Effector CD4-positive, alpha-beta T cell (primary cell): ENCODE results near the gene NQO1.

Source experiments
- DNase-seq: peaks from one replicate; pipeline ENCODE4 v3.0.0-alpha.2; 2020

The NQO1 gene

DNA sequence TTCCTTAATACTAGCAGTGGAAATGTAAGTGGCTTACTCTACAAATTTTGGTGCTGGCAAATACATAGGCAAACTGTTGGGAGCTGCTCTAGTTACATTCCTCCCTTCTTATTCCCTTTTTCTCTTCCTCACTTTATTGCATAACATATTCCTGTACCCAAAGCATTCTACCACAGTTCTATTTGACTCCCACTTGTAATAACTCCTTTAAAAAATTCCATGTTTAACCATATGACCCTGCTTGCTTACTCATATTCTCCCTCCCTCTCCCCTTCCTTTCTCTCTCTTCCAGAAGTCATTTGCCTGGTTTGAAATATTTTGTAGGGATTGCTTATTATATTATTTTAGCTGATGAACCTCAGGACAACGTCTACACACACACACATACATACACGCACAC lies 22.7 kb downstream of the NQO1 start:
- DNase-seq, result no peak

- no peak for DNase-seq
Measured at GRCh38 chr16:69701866-69702265, 24.5 kb downstream of the NQO1 start.

DNA sequence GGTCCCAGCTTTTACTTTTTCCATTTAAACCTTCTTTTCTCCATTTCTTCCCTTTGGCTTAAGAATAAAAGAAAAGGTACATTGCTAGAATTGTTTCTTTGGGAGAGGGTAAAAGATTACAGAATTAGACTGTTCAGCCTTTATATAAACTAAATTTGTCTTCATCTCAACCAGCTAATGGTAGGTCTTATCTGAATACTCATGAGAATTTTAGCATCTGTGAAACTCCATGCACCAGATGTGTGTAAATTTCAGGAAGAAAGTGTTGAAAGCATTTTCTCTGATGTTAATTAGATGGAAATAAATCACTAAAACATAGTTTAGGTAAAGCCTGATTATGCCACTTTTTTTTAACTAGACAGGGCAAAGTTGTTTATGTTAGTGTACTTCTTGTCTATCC lies 24.9 kb downstream of the NQO1 start:
- DNase-seq, result no peak

DNA sequence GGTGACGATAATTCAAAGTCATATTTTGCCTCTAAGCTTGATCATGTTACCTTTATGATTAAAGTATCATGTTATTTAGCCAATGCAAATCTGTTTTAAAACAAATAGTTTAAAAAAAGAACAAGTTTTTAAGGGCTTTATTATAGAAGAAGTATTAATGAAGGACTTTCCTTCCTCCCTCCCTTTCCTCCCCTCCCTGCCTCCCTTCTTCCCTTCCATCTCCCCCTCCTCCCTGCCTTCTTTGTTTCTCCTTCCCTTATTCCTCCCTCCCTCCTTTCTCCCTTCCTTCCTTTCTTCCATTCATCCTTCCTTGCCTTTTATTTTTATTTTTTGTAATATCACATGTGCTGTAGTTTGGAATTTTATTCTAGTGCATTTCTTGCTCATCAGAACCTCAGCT lies 26.4 kb downstream of the NQO1 start:
- no peak for DNase-seq

GRCh38 chr16:69698404-69698803 lies 28.0 kb downstream of the NQO1 start:
- no peak for DNase-seq

GRCh38 chr16:69693916-69694315 lies 32.4 kb downstream of the NQO1 start:
- DNase-seq, result no peak

DNA sequence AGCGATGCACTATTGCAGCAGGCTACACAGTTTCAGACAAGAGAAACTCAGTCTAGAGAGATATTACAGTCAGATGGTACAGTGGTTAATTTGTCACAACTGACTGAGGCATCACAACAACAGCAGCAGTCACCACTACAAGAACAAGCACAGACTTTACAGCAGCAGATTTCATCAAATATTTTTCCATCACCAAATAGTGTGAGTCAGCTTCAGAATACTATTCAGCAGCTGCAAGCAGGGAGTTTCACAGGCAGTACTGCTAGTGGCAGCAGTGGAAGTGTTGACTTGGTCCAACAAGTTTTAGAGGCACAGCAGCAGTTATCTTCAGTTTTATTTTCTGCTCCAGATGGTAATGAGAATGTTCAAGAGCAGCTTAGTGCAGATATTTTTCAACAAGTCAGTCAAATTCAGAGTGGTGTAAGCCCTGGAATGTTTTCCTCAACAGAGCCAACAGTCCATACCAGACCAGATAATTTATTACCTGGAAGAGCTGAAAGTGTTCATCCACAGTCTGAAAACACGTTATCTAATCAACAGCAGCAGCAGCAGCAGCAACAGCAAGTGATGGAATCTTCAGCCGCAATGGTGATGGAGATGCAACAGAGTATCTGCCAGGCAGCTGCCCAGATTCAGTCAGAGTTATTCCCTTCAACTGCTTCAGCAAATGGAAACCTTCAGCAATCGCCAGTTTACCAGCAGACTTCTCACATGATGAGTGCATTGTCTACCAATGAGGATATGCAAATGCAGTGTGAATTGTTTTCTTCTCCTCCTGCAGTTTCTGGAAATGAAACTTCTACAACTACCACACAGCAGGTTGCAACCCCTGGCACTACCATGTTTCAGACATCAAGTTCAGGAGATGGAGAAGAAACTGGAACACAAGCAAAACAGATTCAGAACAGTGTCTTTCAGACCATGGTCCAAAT lies 34.1 kb downstream of the NQO1 start:
- no peak for DNase-seq

DNA sequence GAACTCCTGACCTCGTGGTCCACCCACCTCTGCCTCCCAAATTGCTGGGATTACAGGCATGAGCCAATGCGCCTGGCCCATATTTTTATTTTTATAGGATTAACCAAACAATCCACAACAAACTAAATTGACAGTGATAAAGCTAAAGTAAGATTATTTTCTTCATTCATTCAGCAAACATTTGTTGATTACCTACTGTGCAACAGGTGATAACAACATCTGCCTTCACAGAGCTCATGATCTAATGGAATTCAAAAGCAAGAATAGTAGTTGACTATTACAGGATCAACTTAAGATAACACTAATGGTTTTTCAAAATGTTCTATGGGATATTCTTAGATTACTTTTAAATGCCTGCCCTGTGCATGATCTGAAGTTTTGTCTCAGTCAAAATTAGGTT lies 37.8 kb downstream of the NQO1 start:
- no peak for DNase-seq

GRCh38 chr16:69680358-69680757 lies 46.0 kb downstream of the NQO1 start:
- no peak for DNase-seq

- DNase-seq, result no peak
Measured at GRCh38 chr16:69672998-69673713, 53.2 kb downstream of the NQO1 start.

DNA sequence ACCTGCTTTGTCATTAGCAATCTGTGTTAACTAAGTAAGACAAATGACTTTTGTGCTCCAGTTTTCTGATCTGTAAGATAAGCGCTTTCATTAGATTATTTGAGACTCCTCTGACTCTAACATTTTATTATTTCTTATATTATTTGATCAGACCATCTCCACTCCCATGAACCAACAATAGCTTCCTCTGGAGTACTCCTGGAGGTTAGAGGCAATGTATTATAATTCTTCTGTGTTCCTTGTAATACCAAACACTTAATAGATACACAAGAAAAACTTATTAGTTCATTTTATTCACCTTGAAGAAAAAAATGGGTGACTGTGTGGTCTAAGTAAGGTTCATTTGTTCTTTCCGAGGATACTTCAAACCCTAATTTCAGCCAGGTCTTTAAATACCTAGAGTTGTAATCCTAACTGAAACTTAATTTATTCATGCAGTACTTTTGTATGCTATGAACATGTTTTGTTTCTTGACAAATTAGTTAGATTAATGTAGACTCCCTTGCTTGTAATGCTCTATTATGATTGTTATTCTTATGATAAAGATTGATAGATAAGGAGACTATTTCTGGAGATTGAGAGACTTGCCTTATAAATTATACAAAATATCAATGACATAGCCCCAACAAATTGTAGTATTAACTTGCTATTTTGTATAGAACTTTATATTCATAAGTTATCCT lies 53.9 kb downstream of the NQO1 start:
- DNase-seq, result no peak

GRCh38 chr16:69669577-69669976 lies 56.8 kb downstream of the NQO1 start:
- DNase-seq, result no peak

DNA sequence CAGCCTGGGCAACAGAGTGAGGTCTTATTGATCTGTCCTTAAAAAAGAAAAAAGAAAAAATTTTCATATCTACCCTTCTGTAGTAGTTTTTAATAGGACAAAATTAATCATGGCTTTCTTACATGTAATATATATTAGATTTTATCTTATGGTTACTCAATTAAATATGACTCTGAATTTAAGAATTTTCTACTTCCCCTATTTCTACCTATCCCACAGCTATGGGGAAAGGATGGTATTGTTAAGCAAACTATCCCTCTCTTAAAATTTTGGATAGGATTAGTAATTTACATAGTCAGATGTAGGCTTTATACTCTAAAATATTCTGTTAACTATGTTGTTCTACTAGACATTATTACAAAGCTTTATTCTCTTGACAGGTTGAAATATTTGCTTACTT lies 62.5 kb downstream of the NQO1 start:
- no peak for DNase-seq

- DNase-seq, result no peak
Measured at GRCh38 chr16:69662901-69663300, 63.5 kb downstream of the NQO1 start.

DNA sequence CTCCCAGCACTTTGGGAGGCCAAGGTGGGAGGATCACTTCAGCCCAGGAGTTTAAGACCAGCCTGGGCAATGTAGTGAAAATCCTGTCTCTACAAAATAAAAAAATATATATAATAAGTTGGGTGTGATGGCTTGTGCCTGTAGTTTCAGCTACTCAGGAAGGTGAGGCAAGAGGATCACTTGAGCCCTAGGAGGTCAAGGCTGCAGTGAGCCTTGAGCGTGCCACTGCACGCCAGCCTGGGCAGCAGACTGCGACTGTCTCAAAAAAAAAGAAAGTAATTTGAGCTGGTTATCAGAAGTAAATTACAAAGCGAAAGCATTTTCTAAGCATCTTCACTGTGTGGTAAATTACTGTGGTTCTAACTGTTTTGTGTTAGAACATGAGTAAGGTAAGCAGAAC lies 66.2 kb downstream of the NQO1 start:
- no peak for DNase-seq
